Stimulated activated CD4-positive, alpha-beta T cell treated with anti-CD3 and anti-CD28 coated beads, Interleukin-4, amount 100 ng/mL, for 4 hours (primary cell): ENCODE results near the gene KCNIP4.

Experiments used
- DNase-seq, 2 experiments: peaks; one replicate each; pipeline ENCODE4 v3.0.0-alpha.2; 2020

Gene KCNIP4

GRCh38 chr4:21139327-21139726 is 809.2 kb downstream of the KCNIP4 start:
- no peak for DNase-seq

GRCh38 chr4:21136051-21136630 is 812.4 kb downstream of the KCNIP4 start:
- no peak for DNase-seq

GRCh38 chr4:21134994-21135393 is 813.6 kb downstream of the KCNIP4 start:
- DNase-seq = no peak

GRCh38 chr4:21130606-21131005 is 818.0 kb downstream of the KCNIP4 start:
- no peak for DNase-seq

GRCh38 chr4:21126014-21126512 is 822.5 kb downstream of the KCNIP4 start:
- DNase-seq = no peak

- DNase-seq = no peak
Observed at GRCh38 chr4:21118301-21118700, 830.3 kb downstream of the KCNIP4 start.

- DNase-seq = no peak
Observed at GRCh38 chr4:21117541-21118180, 830.9 kb downstream of the KCNIP4 start.

GRCh38 chr4:21113496-21114223 is 834.9 kb downstream of the KCNIP4 start:
- DNase-seq = no peak

GRCh38 chr4:21102667-21103066 is 845.9 kb downstream of the KCNIP4 start:
- no peak for DNase-seq

- DNase-seq = no peak
Observed at GRCh38 chr4:21097865-21098264, 850.7 kb downstream of the KCNIP4 start.

GRCh38 chr4:21097026-21097425 is 851.5 kb downstream of the KCNIP4 start:
- no peak for DNase-seq

- no peak for DNase-seq
Observed at GRCh38 chr4:21092531-21092930, 856.0 kb downstream of the KCNIP4 start.

GRCh38 chr4:21090094-21090666 is 858.4 kb downstream of the KCNIP4 start:
- DNase-seq = no peak

- DNase-seq = no peak
Observed at GRCh38 chr4:21083413-21083812, 865.2 kb downstream of the KCNIP4 start.

- DNase-seq = no peak
Observed at GRCh38 chr4:21077967-21078366, 870.6 kb downstream of the KCNIP4 start.

- DNase-seq = no peak
Observed at GRCh38 chr4:21067351-21067750, 881.2 kb downstream of the KCNIP4 start.

- DNase-seq = no peak
Observed at GRCh38 chr4:21061902-21062301, 886.7 kb downstream of the KCNIP4 start.

GRCh38 chr4:21046141-21046540 is 902.4 kb downstream of the KCNIP4 start:
- DNase-seq = no peak

GRCh38 chr4:21045119-21045518 is 903.5 kb downstream of the KCNIP4 start:
- DNase-seq = no peak

- no peak for DNase-seq
Observed at GRCh38 chr4:21041708-21042107, 906.9 kb downstream of the KCNIP4 start.

GRCh38 chr4:21034728-21035127 is 913.8 kb downstream of the KCNIP4 start:
- DNase-seq = no peak

- DNase-seq = no peak
Observed at GRCh38 chr4:21032089-21032645, 916.4 kb downstream of the KCNIP4 start.

- no peak for DNase-seq
Observed at GRCh38 chr4:21018817-21019216, 929.8 kb downstream of the KCNIP4 start.
